Measurements from ENCODE around the gene LRPAP1.

Gene LRPAP1

DNA sequence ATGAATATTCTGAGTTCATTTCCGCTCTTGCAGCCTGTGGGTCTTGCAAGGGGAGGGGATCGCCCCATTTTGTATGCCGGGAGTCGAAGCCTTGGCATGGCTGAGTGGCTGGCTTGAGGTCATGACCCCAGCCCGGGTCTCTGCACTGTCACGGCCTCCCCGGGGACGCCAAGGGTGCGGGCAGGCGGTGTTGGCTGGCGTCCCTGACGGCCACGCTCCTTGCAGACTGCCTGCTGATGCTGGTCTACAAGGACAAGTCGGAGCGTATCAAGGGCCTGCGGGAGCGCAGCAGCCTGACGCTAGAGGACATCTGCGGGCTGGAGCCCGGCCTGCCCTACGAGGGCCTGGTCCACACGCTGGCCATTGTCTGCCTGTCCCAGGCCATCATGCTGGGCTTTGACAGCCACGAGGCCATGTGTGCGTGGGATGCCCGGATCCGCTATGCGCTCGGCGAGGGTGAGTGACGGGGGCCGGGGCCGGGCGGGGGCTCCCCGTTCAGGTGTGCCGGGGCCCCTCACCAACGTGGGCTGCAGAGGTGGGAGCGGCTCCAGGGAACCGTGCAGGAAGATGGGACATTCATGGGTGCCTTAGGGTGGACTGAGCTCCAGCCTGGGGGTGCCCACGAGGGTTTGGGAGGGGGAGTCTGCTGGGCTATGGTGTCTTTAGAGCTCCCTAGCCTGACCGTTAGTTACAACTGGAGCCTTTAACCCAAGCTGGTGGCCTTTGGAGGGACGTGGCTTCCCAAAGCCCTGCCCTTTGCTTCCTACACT, 58.9 kb downstream of the LRPAP1 start:
- H3K27me3 ChIP-seq, result no peaks in the 10 kb centered on the region

DNA sequence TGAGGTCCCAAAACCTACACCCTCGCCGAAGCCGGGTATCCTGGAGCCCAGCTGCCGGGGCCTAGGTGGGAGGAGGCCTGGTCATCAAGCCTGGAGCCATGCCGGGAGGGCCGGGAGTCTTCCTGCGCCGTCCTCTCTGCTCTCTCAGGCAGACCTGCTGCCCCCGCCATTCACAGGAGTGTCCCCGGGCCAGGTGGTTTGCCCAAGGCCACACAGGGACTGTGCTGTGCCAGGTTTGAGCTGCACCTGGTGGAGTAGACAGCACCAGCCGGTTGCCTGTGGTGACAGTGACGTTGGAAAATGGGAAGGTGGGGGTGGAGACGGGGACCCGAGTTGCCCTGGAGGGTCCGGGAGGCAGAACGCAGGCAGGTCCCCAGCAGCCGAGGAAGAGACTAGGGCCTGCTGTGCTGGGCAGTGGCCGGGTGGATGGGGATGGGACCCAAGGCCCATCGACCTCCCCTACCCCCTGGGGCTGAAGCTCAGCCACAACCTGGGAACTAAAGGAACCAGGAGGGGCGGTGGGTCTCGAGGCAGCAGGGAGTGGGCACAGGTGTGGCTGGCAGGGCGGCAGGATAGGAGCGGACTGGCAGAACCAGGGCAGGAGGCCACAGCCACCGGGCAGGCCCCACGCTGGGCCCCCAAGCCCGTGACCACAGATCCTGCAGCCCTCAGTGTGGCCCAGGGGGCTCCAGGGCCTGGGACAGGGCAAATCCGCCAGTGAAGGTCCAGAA, 59.6 kb downstream of the LRPAP1 start:
- no peaks in the 10 kb centered on the region for H3K4me1 ChIP-seq (ENCODE audit: control insufficient read depth in 1 of 2, insufficient read depth in 1 of 2, low read depth in 1 of 2, low read length in 1 of 2)
- H3K9me3 ChIP-seq, result no peaks in the 10 kb centered on the region
- TF ChIP-seq, protein P1, sequence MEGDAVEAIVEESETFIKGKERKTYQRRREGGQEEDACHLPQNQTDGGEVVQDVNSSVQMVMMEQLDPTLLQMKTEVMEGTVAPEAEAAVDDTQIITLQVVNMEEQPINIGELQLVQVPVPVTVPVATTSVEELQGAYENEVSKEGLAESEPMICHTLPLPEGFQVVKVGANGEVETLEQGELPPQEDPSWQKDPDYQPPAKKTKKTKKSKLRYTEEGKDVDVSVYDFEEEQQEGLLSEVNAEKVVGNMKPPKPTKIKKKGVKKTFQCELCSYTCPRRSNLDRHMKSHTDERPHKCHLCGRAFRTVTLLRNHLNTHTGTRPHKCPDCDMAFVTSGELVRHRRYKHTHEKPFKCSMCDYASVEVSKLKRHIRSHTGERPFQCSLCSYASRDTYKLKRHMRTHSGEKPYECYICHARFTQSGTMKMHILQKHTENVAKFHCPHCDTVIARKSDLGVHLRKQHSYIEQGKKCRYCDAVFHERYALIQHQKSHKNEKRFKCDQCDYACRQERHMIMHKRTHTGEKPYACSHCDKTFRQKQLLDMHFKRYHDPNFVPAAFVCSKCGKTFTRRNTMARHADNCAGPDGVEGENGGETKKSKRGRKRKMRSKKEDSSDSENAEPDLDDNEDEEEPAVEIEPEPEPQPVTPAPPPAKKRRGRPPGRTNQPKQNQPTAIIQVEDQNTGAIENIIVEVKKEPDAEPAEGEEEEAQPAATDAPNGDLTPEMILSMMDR (IDR thresholded peaks at IDR 0.05), result no peak
- H3K36me3 ChIP-seq, result no peaks in the 10 kb centered on the region
- H3K27me3 ChIP-seq, result no peaks in the 10 kb centered on the region
- H3K4me3 ChIP-seq (ENCODE audit: low read depth in 1 of 2, low read length in 1 of 2), result no peak overlapping the region
- H3K27ac ChIP-seq, result no peak overlapping the region

More for the DNA sequence above, 58.9 kb downstream of the LRPAP1 start:
- no peaks in the 10 kb centered on the region for H3K4me1 ChIP-seq (ENCODE audit: control insufficient read depth in 1 of 2, insufficient read depth in 1 of 2, low read depth in 1 of 2, low read length in 1 of 2)
- no peak overlapping the region for H3K27ac ChIP-seq
- TF ChIP-seq, protein P1 (IDR thresholded peaks at IDR 0.05), result no peak
- no peaks in the 10 kb centered on the region for H3K36me3 ChIP-seq
- H3K4me3 ChIP-seq (ENCODE audit: low read depth in 1 of 2, low read length in 1 of 2), result no peak overlapping the region
- H3K9me3 ChIP-seq, result no peaks in the 10 kb centered on the region

DNA sequence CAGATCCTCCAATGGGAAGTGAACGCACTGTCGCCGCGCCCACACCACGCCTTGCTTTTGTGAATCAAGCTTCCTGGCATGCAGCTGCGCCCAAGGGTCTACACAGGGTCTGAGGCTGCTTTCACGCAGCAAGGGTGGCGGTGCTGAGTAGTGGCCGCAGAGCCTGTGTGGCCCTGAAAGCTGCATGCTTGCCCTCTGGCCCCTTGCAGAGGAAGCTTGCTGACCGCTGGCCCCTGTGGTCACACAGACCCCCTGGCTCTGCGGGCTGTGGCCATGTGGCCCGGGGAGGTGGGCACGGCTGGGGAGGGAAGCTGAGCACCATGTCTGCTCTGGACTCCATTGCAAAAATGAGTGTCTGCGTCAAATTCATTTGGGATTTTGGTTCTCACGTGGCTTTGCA, 60.3 kb downstream of the LRPAP1 start:
- no peak overlapping the region for H3K4me3 ChIP-seq (ENCODE audit: low read depth in 1 of 2, low read length in 1 of 2)
- TF ChIP-seq, protein P1 (IDR thresholded peaks at IDR 0.05), result no peak
- no peaks in the 10 kb centered on the region for H3K27me3 ChIP-seq
- H3K9me3 ChIP-seq, result no peaks in the 10 kb centered on the region
- no peaks in the 10 kb centered on the region for H3K36me3 ChIP-seq
- H3K27ac ChIP-seq, result no peak overlapping the region
- no peaks in the 10 kb centered on the region for H3K4me1 ChIP-seq (ENCODE audit: control insufficient read depth in 1 of 2, insufficient read depth in 1 of 2, low read depth in 1 of 2, low read length in 1 of 2)

DNA sequence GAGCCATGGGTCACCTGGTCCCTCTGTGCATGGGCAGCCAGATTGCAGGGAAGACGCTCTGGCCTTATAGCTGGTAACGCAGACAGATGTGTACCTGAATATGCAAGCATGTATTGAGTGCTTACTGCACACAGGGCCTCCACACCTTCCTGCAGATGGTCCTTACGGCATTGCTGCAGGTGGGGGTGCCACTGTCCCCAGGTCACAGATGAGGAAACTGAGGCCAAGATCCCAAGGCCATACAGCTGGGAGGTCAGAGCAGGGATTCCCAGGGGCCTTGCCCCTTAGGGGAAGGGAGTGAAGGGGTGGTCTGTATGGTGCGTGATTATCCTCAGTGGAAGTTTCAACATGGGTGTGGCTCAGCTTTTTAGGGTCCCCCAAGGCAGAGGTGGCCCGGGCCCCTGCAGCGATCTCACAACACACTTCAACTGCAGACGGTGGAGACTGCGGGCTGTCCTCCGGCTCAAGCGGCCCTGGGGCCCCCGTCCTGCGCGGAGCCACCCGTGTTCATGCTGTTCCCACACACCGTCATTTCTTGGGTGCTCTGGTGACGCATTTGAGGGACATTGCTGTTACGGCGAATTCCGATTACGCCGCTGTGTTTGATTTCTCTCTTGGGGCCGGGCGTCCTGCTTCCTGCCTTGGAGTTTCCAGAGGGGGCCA, 61.0 kb downstream of the LRPAP1 start:
- H3K4me3 ChIP-seq (ENCODE audit: low read depth in 1 of 2, low read length in 1 of 2), result no peak overlapping the region
- H3K27me3 ChIP-seq, result no peaks in the 10 kb centered on the region
- TF ChIP-seq, protein P1 (IDR thresholded peaks at IDR 0.05), result no peak
- no peaks in the 10 kb centered on the region for H3K4me1 ChIP-seq (ENCODE audit: control insufficient read depth in 1 of 2, insufficient read depth in 1 of 2, low read depth in 1 of 2, low read length in 1 of 2)
- H3K27ac ChIP-seq, result no peak overlapping the region
- H3K9me3 ChIP-seq, result no peaks in the 10 kb centered on the region
- H3K36me3 ChIP-seq, result no peaks in the 10 kb centered on the region

DNA sequence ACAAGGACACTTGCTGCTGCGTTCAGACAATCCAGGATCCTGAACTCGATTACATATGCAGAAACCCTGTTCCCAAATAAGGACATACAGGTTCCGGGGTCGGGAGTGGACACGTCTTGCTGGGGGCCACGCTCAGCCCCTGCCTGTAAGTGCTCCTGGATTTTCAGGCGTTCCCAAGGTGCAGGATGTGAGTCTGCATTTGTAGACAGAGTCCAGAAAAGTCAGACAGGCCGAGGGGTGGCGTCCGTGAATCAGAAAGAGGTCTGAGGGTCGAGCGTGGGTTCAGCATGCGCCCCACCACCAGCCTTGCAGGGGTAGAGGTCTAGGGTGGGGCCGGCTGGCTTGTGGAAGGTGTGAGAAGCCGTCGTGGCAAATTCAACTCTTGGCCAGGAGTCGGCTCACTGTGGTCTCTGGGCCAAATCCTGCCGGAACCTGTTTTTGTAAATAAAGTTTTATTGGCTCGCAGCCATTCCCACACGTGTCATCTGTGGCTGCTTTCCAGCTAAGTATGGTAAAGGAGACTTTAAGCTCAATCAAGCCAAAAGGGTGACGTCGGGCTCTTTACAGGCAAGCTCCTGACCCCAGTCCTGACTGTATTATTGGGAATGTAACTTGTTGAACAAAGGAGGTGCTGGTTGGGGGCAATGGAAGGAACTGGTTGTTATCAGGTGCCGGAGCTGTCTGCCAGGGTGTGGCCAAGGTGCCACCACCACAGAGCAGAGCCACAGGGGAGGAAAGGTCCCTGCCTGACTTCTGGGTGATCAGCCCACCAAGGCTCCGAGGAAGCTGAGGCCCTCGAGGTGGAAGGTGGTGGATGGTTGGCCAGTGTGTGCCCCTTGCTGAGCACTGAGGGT, 61.8 kb downstream of the LRPAP1 start:
- TF ChIP-seq, protein P1 (IDR thresholded peaks at IDR 0.05), result no peak

More for the DNA sequence above, 61.8 kb downstream of the LRPAP1 start:
- H3K4me3 ChIP-seq (ENCODE audit: low read depth in 1 of 2, low read length in 1 of 2), result no peak overlapping the region
- no peak overlapping the region for H3K27ac ChIP-seq
- H3K27me3 ChIP-seq, result peaks cover 7% of the 10 kb centered on the region
- H3K36me3 ChIP-seq, result no peaks in the 10 kb centered on the region
- H3K4me1 ChIP-seq (ENCODE audit: control insufficient read depth in 1 of 2, insufficient read depth in 1 of 2, low read depth in 1 of 2, low read length in 1 of 2), result no peaks in the 10 kb centered on the region
- no peaks in the 10 kb centered on the region for H3K9me3 ChIP-seq
